ENCODE measurements around the gene RASSF3. TPM values are rescaled to one million over a fixed set of nuclear protein-coding genes. Genes with fewer than 3 reads are reported as not detected.
A peak's percentile ranks its signal among the peaks of the same experiment; 100 is the strongest.

Gene RASSF3
- total and polyA plus RNA-seq, 12 donors: 21.6 to 159 (median 82.4) TPM

GRCh38 chr12:64743206-64743605 lies 132.9 kb downstream of the RASSF3 start:
- TF ChIP-seq, protein P1, sequence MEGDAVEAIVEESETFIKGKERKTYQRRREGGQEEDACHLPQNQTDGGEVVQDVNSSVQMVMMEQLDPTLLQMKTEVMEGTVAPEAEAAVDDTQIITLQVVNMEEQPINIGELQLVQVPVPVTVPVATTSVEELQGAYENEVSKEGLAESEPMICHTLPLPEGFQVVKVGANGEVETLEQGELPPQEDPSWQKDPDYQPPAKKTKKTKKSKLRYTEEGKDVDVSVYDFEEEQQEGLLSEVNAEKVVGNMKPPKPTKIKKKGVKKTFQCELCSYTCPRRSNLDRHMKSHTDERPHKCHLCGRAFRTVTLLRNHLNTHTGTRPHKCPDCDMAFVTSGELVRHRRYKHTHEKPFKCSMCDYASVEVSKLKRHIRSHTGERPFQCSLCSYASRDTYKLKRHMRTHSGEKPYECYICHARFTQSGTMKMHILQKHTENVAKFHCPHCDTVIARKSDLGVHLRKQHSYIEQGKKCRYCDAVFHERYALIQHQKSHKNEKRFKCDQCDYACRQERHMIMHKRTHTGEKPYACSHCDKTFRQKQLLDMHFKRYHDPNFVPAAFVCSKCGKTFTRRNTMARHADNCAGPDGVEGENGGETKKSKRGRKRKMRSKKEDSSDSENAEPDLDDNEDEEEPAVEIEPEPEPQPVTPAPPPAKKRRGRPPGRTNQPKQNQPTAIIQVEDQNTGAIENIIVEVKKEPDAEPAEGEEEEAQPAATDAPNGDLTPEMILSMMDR (IDR thresholded peaks at IDR 0.05): no peak
- no peaks in the 10 kb centered on the region for H3K9me3 ChIP-seq
- H3K4me3 ChIP-seq: no peak overlapping the region
- no peaks in the 10 kb centered on the region for H3K27me3 ChIP-seq
- intact Hi-C loops (cut with DNase I): no loop called here
- peaks cover 0 to 100% (median 71%) of the 10 kb centered on the region in 9 donors for H3K36me3 ChIP-seq
- H3K4me1 ChIP-seq: peaks cover 0 to 63% (median 0%) of the 10 kb centered on the region in 9 donors
- WGBS, 2 donors: 98 to 100% methylated on average over 3 of the region's 3 CpGs
- DNase-seq (no peak), ATAC-seq (no peak)
- H3K27ac ChIP-seq: no peak overlapping the region

- Histone ChIP-seq H3K9me3 (no peaks in the 10 kb centered on the region), H3K27me3 (no peaks in the 10 kb centered on the region), H3K36me3 (peaks cover 0 to 93% (median 59%) of the 10 kb centered on the region in 9 donors), H3K4me3 (no peak overlapping the region), H3K4me1 (peaks cover 0 to 68% (median 0%) of the 10 kb centered on the region in 9 donors), H3K27ac (peak overlapping the region in 1 of 10 donors; percentile 78)
- TF ChIP-seq, protein P1 (IDR thresholded peaks at IDR 0.05): no peak
- ATAC-seq: no peak
- intact Hi-C loops (cut with DNase I): no loop called here
- DNase-seq: no peak
- 63 to 70% methylated on average over 5 of the region's 5 CpGs for WGBS, 2 donors
Measured at GRCh38 chr12:64744422-64745258, 134.3 kb downstream of the RASSF3 start.

DNA sequence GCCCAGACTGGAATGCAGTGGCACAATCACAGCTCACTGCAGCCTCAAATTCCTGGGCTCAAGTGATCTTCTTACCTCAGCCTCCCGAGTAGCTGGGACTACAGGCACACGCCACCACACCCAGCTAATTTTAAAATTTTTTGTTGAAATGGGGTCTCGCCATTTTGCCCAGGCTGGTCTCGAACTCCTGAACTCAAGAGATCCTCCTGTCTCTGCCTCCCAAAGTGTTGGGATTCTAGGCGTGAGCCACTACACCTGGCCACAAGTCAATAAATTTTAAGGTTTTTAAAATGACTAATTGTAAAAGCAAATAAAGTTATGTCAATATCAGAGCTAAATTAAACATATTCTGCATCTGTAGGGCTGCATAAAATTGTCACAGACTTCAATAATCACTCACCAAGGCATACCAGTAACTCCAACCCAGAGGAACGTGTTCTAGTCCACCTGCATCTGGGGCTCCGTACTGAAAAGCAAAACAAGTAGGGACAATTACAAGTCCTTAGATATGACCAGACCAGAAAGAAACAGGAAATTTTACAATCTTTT lies 135.0 kb downstream of the RASSF3 start:
- H3K27me3 ChIP-seq: no peaks in the 10 kb centered on the region
- H3K27ac ChIP-seq: peak overlapping the region in 1 of 10 donors; percentile 78
- intact Hi-C loops (cut with DNase I): no loop called here
- H3K36me3 ChIP-seq: peaks cover 0 to 93% (median 57%) of the 10 kb centered on the region in 9 donors
- H3K4me1 ChIP-seq: peaks cover 0 to 66% (median 0%) of the 10 kb centered on the region in 9 donors
- H3K4me3 ChIP-seq: no peak overlapping the region
- WGBS, 2 donors: 96 to 98% methylated on average over 7 of the region's 7 CpGs
- no peaks in the 10 kb centered on the region for H3K9me3 ChIP-seq
- no peak for ATAC-seq
- TF ChIP-seq, protein P1 (IDR thresholded peaks at IDR 0.05): no peak
- DNase-seq: no peak

DNA sequence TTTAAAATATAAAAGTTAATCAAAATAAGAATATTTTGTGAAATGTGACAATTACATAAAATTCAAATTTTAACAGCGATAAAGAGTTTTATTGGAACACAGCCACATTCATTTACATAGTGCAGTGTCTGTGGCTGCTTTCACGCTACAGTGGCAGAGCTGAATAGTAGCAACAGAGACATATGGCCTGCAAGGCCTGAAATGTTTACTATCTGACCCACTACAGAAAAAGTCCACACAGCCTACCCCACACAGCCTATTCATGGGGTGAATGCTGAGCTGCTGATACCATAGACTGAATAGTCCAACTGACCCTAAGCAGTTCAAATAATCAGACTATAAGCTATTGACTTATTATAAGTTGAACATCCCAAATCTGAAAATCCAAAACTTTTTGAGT lies 135.7 kb downstream of the RASSF3 start:
- no peaks in the 10 kb centered on the region for H3K9me3 ChIP-seq
- intact Hi-C loops (cut with DNase I): no loop called here

More for the DNA sequence above, 135.7 kb downstream of the RASSF3 start:
- ATAC-seq (no peak), DNase-seq (no peak)
- Histone ChIP-seq H3K27ac (peak overlapping the region in 1 of 10 donors; percentile 78), H3K36me3 (peaks cover 0 to 95% (median 54%) of the 10 kb centered on the region in 9 donors), H3K4me3 (no peak overlapping the region), H3K27me3 (no peaks in the 10 kb centered on the region), H3K4me1 (peaks cover 0 to 62% (median 0%) of the 10 kb centered on the region in 9 donors)
- WGBS, 2 donors: 90 to 96% methylated on average over 2 of the region's 2 CpGs
- TF ChIP-seq, protein P1 (IDR thresholded peaks at IDR 0.05): no peak

All from heart right ventricle (tissue), 16 donors.